SK-N-SH (cell line): ENCODE results near the gene NBEA. TPM values are rescaled to one million over a fixed set of nuclear protein-coding genes. Genes with fewer than 3 reads are reported as not detected.

Source experiments
- CTCF ChIA-PET: fragments of 300-600, 350-600 bp; formaldehyde crosslinking; extraction: SDS; loops from one replicate; lab custom pipeline; 2021; lab: Yijun Ruan, JAX
- POLR2A ChIA-PET: fragments of 350-600 bp; sonication (Branson Sonifier 250); formaldehyde crosslinking; extraction: SDS; loops from one replicate; lab custom pipeline; 2020; ENCODE audit warnings: antibody characterized with exemption, inconsistent platforms; lab: Yijun Ruan, JAX
- DNase-seq: peaks from one replicate; pipeline ENCODE4 v3.0.0; 2012
- H2AFZ ChIP-seq: fragments of 200-600 bp; sonication (generic); 2 replicates; pipeline ENCODE4 v1.8.1; 2016; ENCODE audit warnings: antibody characterized with exemption, mild to moderate bottlenecking, low read depth
- H3F3A ChIP-seq: fragments of 200-600 bp; sonication (generic); replicated peaks from 2 replicates; pipeline ENCODE3; 2016; ENCODE audit warnings: antibody characterized with exemption, mild to moderate bottlenecking; ENCODE audit not compliant: insufficient read depth
- H3K27ac ChIP-seq, 2 experiments: fragments of 200-500 bp in 1 of 2; fragments of 200-600 bp in 1 of 2; sonication (Bioruptor generic) in 1 of 2; sonication (generic), shearing (Covaris generic) in 1 of 2; 2 replicates each; pipeline versions ENCODE4 v1.5.1 to v1.6.1; 2014 to 2016; ENCODE audit warnings: low read depth in 2 of 2, inconsistent platforms in 1 of 2, low read length in 1 of 2, mild to moderate bottlenecking in 1 of 2, mixed read lengths in 1 of 2
- H3K27me3 ChIP-seq: fragments of 200-600 bp; sonication (generic), shearing (Covaris generic); 2 replicates; pipeline ENCODE4 v1.6.1; 2016; ENCODE audit warnings: mixed run types; ENCODE audit not compliant: insufficient read depth
- H3K36me3 ChIP-seq, 2 experiments: fragments of 200-500 bp in 1 of 2; fragments of 200-600 bp in 1 of 2; sonication (Bioruptor generic) in 1 of 2; sonication (generic) in 1 of 2; replicated peaks in 1 of 2; 2 replicates each; pipeline versions ENCODE3 to v1.5.1; 2014 to 2016; ENCODE audit warnings: low read length in 1 of 2, mild to moderate bottlenecking in 1 of 2; ENCODE audit not compliant: insufficient read depth in 2 of 2, control insufficient read depth in 1 of 2
- H3K4me1 ChIP-seq, 2 experiments: fragments of 200-500 bp in 1 of 2; fragments of 200-600 bp in 1 of 2; sonication (Bioruptor generic) in 1 of 2; sonication (generic), shearing (Covaris generic) in 1 of 2; 2 replicates each; pipeline versions ENCODE4 v1.5.1 to v1.6.1; 2014 to 2016; ENCODE audit warnings: low read depth in 1 of 2, low read length in 1 of 2, mixed run types in 1 of 2; ENCODE audit not compliant: insufficient read depth in 2 of 2, control insufficient read depth in 1 of 2
- H3K4me2 ChIP-seq: fragments of 200-600 bp; sonication (generic), shearing (Covaris generic); 2 replicates; pipeline ENCODE4 v1.6.1; 2017; ENCODE audit warnings: mixed run types
- H3K4me3 ChIP-seq, 2 experiments: fragments of 200-500 bp in 1 of 2; fragments of 200-600 bp in 1 of 2; sonication (Bioruptor generic) in 1 of 2; sonication (generic), shearing (Covaris generic) in 1 of 2; 2 replicates each; pipeline versions ENCODE4 v1.5.1 to v1.8.1; 2014 to 2016; ENCODE audit warnings: low read depth in 2 of 2, inconsistent platforms in 1 of 2, low read length in 1 of 2, mild to moderate bottlenecking in 1 of 2, mixed read lengths in 1 of 2, moderate library complexity in 1 of 2
- H3K79me2 ChIP-seq: fragments of 200-600 bp; sonication (generic); 2 replicates; pipeline ENCODE4 v1.8.1; 2017; ENCODE audit warnings: mild to moderate bottlenecking; ENCODE audit not compliant: insufficient read depth
- H3K9ac ChIP-seq: fragments of 200-600 bp; sonication (generic); 2 replicates; pipeline ENCODE4 v1.6.1; 2017; ENCODE audit warnings: mixed run types
- H3K9me2 ChIP-seq: fragments of 200-600 bp; sonication (generic); 2 replicates; pipeline ENCODE4 v1.6.1; 2017; ENCODE audit warnings: mixed run types
- H3K9me3 ChIP-seq: fragments of 200-600 bp; sonication (generic); 2 replicates; pipeline ENCODE4 v1.6.1; 2017; ENCODE audit warnings: mixed run types, mild to moderate bottlenecking, moderate library complexity
- H4K20me1 ChIP-seq: fragments of 200-600 bp; sonication (generic); 2 replicates; pipeline ENCODE4 v1.6.1; 2017; ENCODE audit warnings: mild to moderate bottlenecking, mixed run types; ENCODE audit not compliant: insufficient read depth
- FOXM1 ChIP-seq: IDR thresholded peaks from 2 replicates; pipeline ENCODE4 v1.4.0; 2012; ENCODE audit warnings: low read depth, mild to moderate bottlenecking
- POLR2AphosphoS5 ChIP-seq: IDR thresholded peaks from 2 replicates; pipeline ENCODE4 v1.6.1; 2012; ENCODE audit warnings: low read depth, low read length
- RAD21 ChIP-seq: IDR thresholded peaks from 2 replicates; pipeline ENCODE4 v1.6.1; 2012; ENCODE audit warnings: mild to moderate bottlenecking, low read length
- RXRA ChIP-seq: IDR thresholded peaks from 2 replicates; pipeline ENCODE4 v1.4.0; 2012; ENCODE audit warnings: low read depth, mild to moderate bottlenecking, borderline replicate concordance
- SMC3 ChIP-seq: IDR thresholded peaks from 2 replicates; pipeline ENCODE4 v1.6.1; 2012; ENCODE audit warnings: low read depth, low read length, improper control_type of control experiment
- ZBTB33 ChIP-seq: IDR thresholded peaks from 2 replicates; pipeline ENCODE4 v1.4.0; 2012; ENCODE audit warnings: low read depth, borderline replicate concordance
- WGBS: methylation state at CpG from one replicate; pipeline ENCODE4 v1.1.6; 2017; ENCODE audit warnings: low lambda C conversion rate; 5-methylcytosine and 5-hydroxymethylcytosine counted together
- polyA plus RNA-seq, 3 experiments: library from polyadenylated mRNA; depleted of rRNA; stranded (reverse); fragments of >200 nt; gene quantifications; 2 replicates each; pipeline ENCODE4 v1.2.3, GENCODE V29; 2012
- TF ChIP-seq, protein P1 (sequence below): fragments of 200-600 bp; sonication (generic); IDR thresholded peaks from 2 replicates; pipeline ENCODE4 v1.6.1; 2017; ENCODE audit warnings: antibody characterized with exemption, mild to moderate bottlenecking, moderate library complexity
- TF ChIP-seq, protein P2 (sequence below): IDR thresholded peaks from 2 replicates; pipeline ENCODE4 v1.6.1; 2012; ENCODE audit warnings: mild to moderate bottlenecking, low read depth, low read length, moderate library complexity

Gene NBEA
- polyA plus RNA-seq, 1 of the 3 experiments (the other 2 are of a cell fraction): 12.3 TPM

DNA sequence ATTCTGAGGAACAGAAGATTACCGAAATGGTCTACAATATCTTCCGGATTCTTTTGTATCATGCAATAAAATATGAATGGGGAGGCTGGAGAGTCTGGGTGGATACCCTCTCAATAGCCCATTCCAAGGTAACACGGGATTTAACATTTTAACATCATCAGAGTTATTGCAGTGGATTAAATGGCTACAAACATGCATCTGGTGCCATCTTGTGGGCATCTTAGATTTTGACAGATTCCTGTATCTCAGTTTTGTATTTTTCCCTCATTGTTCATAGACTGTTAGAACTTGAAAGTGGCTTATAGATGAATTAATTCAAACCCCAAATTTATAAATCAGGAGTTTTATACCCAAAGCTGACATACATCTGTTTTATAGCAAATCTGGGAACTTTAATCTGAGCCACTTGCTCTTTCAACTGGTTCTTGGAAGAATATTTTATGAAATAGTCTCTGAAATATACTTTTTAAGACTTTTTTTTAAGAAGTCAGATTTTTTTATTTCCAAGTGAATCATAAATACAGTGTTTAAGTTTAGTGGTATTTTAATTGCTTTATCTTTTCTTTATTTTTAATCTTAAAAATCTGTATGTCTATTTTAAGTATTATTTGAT is 215.2 kb downstream of the NBEA start:
- DNase-seq: peak; percentile 43

More for the DNA sequence above, 215.2 kb downstream of the NBEA start:
- peaks cover 0 to under 1% of the 10 kb centered on the region in 2 experiments; a peak in 2 of 4 replicates for H3K4me1 ChIP-seq
- H3K27ac ChIP-seq: no peak overlapping the region
- no peaks in the 10 kb centered on the region for H3K9me3 ChIP-seq
- no peaks in the 10 kb centered on the region for H3K79me2 ChIP-seq
- CTCF ChIA-PET: interaction anchor here (0.7 to 1.9 kb wide), 4 partner anchors 16 to 1434 kb away, joined by 3 to 10 read pairs (median 3); no protein-coding TSS in a partner anchor
- H3K4me2 ChIP-seq: no peak overlapping the region
- no peaks in the 10 kb centered on the region for H4K20me1 ChIP-seq
- H3K27me3 ChIP-seq: no peaks in the 10 kb centered on the region
- no peaks in the 10 kb centered on the region for H3K9me2 ChIP-seq
- TF ChIP-seq FOXM1 (no peak), RXRA (no peak), SMC3 (peak; percentile 77), RAD21 (peak; percentile 97), ZBTB33 (no peak), POLR2AphosphoS5 (no peak)
- TF ChIP-seq, protein P1, sequence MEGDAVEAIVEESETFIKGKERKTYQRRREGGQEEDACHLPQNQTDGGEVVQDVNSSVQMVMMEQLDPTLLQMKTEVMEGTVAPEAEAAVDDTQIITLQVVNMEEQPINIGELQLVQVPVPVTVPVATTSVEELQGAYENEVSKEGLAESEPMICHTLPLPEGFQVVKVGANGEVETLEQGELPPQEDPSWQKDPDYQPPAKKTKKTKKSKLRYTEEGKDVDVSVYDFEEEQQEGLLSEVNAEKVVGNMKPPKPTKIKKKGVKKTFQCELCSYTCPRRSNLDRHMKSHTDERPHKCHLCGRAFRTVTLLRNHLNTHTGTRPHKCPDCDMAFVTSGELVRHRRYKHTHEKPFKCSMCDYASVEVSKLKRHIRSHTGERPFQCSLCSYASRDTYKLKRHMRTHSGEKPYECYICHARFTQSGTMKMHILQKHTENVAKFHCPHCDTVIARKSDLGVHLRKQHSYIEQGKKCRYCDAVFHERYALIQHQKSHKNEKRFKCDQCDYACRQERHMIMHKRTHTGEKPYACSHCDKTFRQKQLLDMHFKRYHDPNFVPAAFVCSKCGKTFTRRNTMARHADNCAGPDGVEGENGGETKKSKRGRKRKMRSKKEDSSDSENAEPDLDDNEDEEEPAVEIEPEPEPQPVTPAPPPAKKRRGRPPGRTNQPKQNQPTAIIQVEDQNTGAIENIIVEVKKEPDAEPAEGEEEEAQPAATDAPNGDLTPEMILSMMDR: peak; percentile 80
- TF ChIP-seq, protein P2, sequence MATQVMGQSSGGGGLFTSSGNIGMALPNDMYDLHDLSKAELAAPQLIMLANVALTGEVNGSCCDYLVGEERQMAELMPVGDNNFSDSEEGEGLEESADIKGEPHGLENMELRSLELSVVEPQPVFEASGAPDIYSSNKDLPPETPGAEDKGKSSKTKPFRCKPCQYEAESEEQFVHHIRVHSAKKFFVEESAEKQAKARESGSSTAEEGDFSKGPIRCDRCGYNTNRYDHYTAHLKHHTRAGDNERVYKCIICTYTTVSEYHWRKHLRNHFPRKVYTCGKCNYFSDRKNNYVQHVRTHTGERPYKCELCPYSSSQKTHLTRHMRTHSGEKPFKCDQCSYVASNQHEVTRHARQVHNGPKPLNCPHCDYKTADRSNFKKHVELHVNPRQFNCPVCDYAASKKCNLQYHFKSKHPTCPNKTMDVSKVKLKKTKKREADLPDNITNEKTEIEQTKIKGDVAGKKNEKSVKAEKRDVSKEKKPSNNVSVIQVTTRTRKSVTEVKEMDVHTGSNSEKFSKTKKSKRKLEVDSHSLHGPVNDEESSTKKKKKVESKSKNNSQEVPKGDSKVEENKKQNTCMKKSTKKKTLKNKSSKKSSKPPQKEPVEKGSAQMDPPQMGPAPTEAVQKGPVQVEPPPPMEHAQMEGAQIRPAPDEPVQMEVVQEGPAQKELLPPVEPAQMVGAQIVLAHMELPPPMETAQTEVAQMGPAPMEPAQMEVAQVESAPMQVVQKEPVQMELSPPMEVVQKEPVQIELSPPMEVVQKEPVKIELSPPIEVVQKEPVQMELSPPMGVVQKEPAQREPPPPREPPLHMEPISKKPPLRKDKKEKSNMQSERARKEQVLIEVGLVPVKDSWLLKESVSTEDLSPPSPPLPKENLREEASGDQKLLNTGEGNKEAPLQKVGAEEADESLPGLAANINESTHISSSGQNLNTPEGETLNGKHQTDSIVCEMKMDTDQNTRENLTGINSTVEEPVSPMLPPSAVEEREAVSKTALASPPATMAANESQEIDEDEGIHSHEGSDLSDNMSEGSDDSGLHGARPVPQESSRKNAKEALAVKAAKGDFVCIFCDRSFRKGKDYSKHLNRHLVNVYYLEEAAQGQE: no peak
- H2AFZ ChIP-seq: no peak overlapping the region
- WGBS: 16% methylated on average over 3 of the region's 3 CpGs
- peaks cover 7 to 12% of the 10 kb centered on the region in 2 experiments for H3K36me3 ChIP-seq
- no peak overlapping the region for H3K9ac ChIP-seq
- no peak overlapping the region; a peak in 1 of 4 replicates for H3K4me3 ChIP-seq
- H3F3A ChIP-seq: no peaks in the 10 kb centered on the region
- POLR2A ChIA-PET: no interaction called here
